Body of pancreas (tissue), 4 donors: Measurements from ENCODE around the gene HIF3A. TPM values are rescaled to one million over a fixed set of nuclear protein-coding genes. Genes with fewer than 3 reads are reported as not detected.

ENCODE experiments used
- ATAC-seq: fragments of 150-250 bp; one replicate; pipeline ENCODE4 v1.9.1; 2016
- DNase-seq, 4 donors: peaks; one replicate each; pipeline ENCODE4 v3.0.0-alpha.2; 2019
- H3K27ac ChIP-seq, 4 donors: fragments of 200-600 bp; sonication (generic); 1 replicate in 3 of 4; 2 replicates in 1 of 4; pipeline versions ENCODE4 v1.5.1 to v1.6.1; 2016 to 2019; ENCODE audit warnings: mild to moderate bottlenecking in 1 of 4, mixed read lengths in 1 of 4, moderate library complexity in 1 of 4
- H3K27me3 ChIP-seq, 2 donors: fragments of 200-600 bp; sonication (generic); one replicate each; pipeline ENCODE4 v1.6.0; 2016; ENCODE audit warnings: mild to moderate bottlenecking in 1 of 2
- H3K36me3 ChIP-seq, 2 donors: fragments of 200-600 bp; sonication (generic); replicated peaks in 1 of 2; 2 replicates each; pipeline ENCODE4 v1.5.1; 2016; ENCODE audit warnings: low read depth in 2 of 2; ENCODE audit not compliant: insufficient read depth in 1 of 2
- H3K4me1 ChIP-seq: fragments of 200-600 bp; sonication (generic); one replicate; pipeline ENCODE4 v1.6.0; 2016
- H3K4me3 ChIP-seq, 2 donors: fragments of 200-600 bp; sonication (generic); 1 replicate in 1 of 2; 2 replicates in 1 of 2; pipeline ENCODE4 v1.5.1; 2016 to 2019
- H3K9me3 ChIP-seq, 3 donors: fragments of 200-600 bp; sonication (generic); 1 replicate in 2 of 3; 2 replicates in 1 of 3; pipeline ENCODE4 v1.5.1; 2016
- POLR2A ChIP-seq, 3 donors: fragments of 450-650 bp; IDR thresholded peaks; one replicate each; pipeline ENCODE4 v1.6.1; 2016; ENCODE audit warnings: antibody characterized with exemption in 3 of 3, mild to moderate bottlenecking in 2 of 3
- WGBS, 2 donors: methylation state at CpG; one replicate each; pipeline ENCODE4 v1.1.5; 2017; 5-methylcytosine and 5-hydroxymethylcytosine counted together
- intact Hi-C: fragments of 100-400 bp; cut with DNase I; formaldehyde crosslinking; loops from one replicate; pipeline ENCODE4 v1.15.1; 2023
- total RNA-seq, 2 donors: library from RNA; depleted of rRNA; stranded (reverse); fragments of >200 nt; gene quantifications; one replicate each; pipeline ENCODE4 v1.1.0, GENCODE V29; 2016
- TF ChIP-seq, protein P1 (sequence below), 7 experiments: fragments of 450-650 bp in 4 of 7; fragments of 200-600 bp in 3 of 7; sonication (generic) in 3 of 7; IDR thresholded peaks; one replicate each; pipeline ENCODE4 v1.5.1; 2016 to 2019; ENCODE audit warnings: antibody characterized with exemption in 7 of 7

The HIF3A gene
- total RNA-seq, 2 donors from 2014 or later, result 24.4 to 63.3 TPM

DNA sequence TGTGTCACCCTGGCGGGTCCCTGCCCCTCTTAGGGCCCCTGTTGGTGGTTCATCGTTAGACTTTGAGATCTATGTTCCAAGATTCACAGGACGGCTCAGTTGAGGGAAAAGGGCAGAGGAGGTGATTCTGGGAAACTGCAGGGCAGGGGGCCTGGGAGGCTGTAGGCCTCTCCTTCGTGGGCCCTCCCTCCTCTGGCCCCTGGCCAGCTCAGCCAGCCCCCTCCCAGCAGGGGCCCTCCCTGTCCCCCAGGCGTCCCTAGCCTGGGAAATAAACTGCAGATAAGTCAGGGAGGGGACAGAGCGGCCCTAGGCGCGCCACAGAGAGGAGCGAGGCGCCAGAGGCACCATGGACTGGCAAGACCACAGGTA is 6.5 kb downstream of the HIF3A start:
- 74 to 82% methylated on average over 10 of the region's 10 CpGs for WGBS, 2 donors
- H3K36me3 ChIP-seq, result no peaks in the 10 kb centered on the region
- no peak for TF ChIP-seq POLR2A (IDR thresholded peaks at IDR 0.05)
- TF ChIP-seq, protein P1, sequence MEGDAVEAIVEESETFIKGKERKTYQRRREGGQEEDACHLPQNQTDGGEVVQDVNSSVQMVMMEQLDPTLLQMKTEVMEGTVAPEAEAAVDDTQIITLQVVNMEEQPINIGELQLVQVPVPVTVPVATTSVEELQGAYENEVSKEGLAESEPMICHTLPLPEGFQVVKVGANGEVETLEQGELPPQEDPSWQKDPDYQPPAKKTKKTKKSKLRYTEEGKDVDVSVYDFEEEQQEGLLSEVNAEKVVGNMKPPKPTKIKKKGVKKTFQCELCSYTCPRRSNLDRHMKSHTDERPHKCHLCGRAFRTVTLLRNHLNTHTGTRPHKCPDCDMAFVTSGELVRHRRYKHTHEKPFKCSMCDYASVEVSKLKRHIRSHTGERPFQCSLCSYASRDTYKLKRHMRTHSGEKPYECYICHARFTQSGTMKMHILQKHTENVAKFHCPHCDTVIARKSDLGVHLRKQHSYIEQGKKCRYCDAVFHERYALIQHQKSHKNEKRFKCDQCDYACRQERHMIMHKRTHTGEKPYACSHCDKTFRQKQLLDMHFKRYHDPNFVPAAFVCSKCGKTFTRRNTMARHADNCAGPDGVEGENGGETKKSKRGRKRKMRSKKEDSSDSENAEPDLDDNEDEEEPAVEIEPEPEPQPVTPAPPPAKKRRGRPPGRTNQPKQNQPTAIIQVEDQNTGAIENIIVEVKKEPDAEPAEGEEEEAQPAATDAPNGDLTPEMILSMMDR (IDR thresholded peaks at IDR 0.05), result no peak
- H3K4me3 ChIP-seq, result no peak overlapping the region
- peak overlapping the region in 1 of 4 donors; percentile 41 for H3K27ac ChIP-seq
- peaks cover 41% of the 10 kb centered on the region for H3K4me1 ChIP-seq
- intact Hi-C loops, result no loop called here
- H3K27me3 ChIP-seq, result no peaks in the 10 kb centered on the region
- ATAC-seq, result no peak
- H3K9me3 ChIP-seq, result no peaks in the 10 kb centered on the region
- DNase-seq, result no peak

DNA sequence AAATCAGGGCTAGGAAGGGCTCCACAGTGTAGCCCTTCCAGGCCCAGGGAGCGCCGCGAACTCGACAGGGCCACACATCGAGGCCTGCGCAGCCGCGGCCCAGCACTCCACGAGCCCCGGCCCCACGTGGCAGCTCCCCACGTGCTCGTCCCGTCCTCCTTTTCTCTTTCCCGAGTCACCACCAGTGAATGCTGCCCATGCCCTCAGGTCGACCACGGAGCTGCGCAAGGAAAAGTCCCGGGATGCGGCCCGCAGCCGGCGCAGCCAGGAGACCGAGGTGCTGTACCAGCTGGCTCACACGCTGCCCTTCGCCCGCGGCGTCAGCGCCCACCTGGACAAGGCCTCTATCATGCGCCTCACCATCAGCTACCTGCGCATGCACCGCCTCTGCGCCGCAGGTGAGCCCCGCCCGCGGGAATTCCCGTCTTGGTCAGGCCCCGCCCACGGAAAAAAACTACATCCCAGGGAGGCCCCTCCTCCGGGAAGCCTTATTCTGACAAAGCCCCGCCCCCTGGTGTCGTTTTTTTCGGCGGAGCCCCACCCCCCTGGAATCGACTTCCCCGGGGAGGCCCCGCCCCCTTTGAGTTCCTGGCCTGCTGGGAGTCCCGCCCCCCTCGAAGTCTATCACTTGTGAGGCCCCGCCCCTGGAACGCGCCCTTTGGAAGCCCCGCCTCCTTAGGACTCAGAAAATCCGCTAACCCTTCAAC is 7.0 kb downstream of the HIF3A start:
- no peaks in the 10 kb centered on the region for H3K36me3 ChIP-seq
- H3K4me1 ChIP-seq, result peaks cover 36% of the 10 kb centered on the region
- WGBS, 2 donors, result 38% methylated on average over 51 to 56 of the region's 56 CpGs
- peak; percentile 30 for ATAC-seq
- no peaks in the 10 kb centered on the region for H3K27me3 ChIP-seq
- intact Hi-C loops, result no loop called here
- H3K4me3 ChIP-seq, result no peak overlapping the region
- peak; percentile 75 to 86 (median 83) for DNase-seq
- H3K9me3 ChIP-seq, result no peaks in the 10 kb centered on the region
- TF ChIP-seq, protein P1 (IDR thresholded peaks at IDR 0.05), result no peak
- peak in 1 of 3 donors; percentile 31 for TF ChIP-seq POLR2A (IDR thresholded peaks at IDR 0.05)
- H3K27ac ChIP-seq, result peak overlapping the region in 1 of 4 donors; percentile 41

DNA sequence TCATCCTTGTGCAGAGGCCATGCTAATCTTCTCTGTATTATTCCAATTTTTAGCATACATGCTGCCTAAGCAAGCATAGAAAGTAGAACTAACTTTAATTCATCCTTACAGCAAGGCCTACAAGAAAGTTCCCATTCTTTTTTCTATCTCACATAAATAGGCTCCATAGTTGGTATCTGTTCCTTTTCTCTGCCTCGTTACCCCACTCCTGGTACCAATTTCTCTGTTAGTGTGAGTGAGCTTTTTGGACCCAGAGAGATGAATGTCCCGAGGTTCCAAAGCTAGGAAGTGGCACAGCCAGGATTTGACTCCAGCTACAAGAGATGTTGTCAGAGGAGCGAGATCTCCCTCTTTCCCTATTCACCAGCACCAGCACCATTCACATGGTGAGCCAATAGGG is 9.7 kb downstream of the HIF3A start:
- no peak overlapping the region for H3K27ac ChIP-seq
- no peaks in the 10 kb centered on the region for H3K27me3 ChIP-seq
- WGBS, 2 donors, result 96 to 100% methylated on average over 3 of the region's 3 CpGs
- H3K4me3 ChIP-seq, result no peak overlapping the region
- H3K36me3 ChIP-seq, result no peaks in the 10 kb centered on the region
- H3K9me3 ChIP-seq, result no peaks in the 10 kb centered on the region
- ATAC-seq, result no peak
- intact Hi-C loops, result no loop called here
- TF ChIP-seq, protein P1 (IDR thresholded peaks at IDR 0.05), result no peak
- no peak for TF ChIP-seq POLR2A (IDR thresholded peaks at IDR 0.05)
- no peak for DNase-seq
- peaks cover 9% of the 10 kb centered on the region for H3K4me1 ChIP-seq

DNA sequence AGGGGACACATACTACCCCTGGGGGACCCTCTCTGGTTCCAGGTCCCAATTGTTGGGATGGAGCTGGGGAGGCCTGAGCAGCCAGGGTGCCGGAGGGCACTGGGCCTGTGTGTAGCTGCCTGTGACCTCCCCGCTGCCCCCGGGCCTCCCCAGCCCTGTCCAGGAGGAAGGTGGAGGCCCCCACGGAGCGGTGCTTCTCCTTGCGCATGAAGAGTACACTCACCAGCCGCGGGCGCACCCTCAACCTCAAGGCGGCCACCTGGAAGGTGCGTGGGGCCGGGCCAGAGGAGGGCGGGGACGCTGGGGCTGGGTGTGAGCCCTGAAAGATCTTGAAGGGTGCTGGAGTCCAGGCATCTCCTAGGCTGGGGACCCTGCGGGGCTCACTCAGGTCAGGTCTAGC is 11.7 kb downstream of the HIF3A start:
- ATAC-seq (no peak), DNase-seq (no peak)
- no peak overlapping the region for H3K4me3 ChIP-seq
- 86% methylated on average over 15 of the region's 15 CpGs; no CpG with 5 or more reads in 1 of the 2 donors for WGBS, 2 donors
- H3K9me3 ChIP-seq, result no peaks in the 10 kb centered on the region
- TF ChIP-seq, protein P1 (IDR thresholded peaks at IDR 0.05), result no peak
- TF ChIP-seq POLR2A (IDR thresholded peaks at IDR 0.05), result no peak
- intact Hi-C loops, result no loop called here
- no peaks in the 10 kb centered on the region for H3K36me3 ChIP-seq
- H3K27ac ChIP-seq, result no peak overlapping the region
- no peaks in the 10 kb centered on the region for H3K27me3 ChIP-seq
- peaks cover 5% of the 10 kb centered on the region for H3K4me1 ChIP-seq

DNA sequence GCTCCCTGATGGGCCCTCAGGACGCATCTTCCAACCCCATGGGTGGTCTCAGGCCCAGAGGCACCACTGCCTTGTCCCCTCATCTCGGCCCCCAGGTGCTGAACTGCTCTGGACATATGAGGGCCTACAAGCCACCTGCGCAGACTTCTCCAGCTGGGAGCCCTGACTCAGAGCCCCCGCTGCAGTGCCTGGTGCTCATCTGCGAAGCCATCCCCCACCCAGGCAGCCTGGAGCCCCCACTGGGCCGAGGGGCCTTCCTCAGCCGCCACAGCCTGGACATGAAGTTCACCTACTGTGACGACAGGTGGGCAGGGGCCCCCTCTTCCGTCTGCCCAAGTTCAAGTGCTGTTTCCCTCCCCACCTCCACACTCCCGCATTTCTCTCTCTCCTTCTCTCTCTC is 12.2 kb downstream of the HIF3A start:
- no peaks in the 10 kb centered on the region for H3K9me3 ChIP-seq
- H3K36me3 ChIP-seq, result no peaks in the 10 kb centered on the region
- no peak overlapping the region for H3K4me3 ChIP-seq
- H3K27me3 ChIP-seq, result no peaks in the 10 kb centered on the region
- H3K27ac ChIP-seq, result no peak overlapping the region
- ATAC-seq, result no peak
- TF ChIP-seq, protein P1 (IDR thresholded peaks at IDR 0.05), result no peak
- no peak for TF ChIP-seq POLR2A (IDR thresholded peaks at IDR 0.05)
- WGBS, 2 donors, result 75 to 87% methylated on average over 9 to 10 of the region's 10 CpGs
- DNase-seq, result no peak
- intact Hi-C loops, result no loop called here
- H3K4me1 ChIP-seq, result peaks cover 4% of the 10 kb centered on the region
